Stimulated activated CD8-positive, alpha-beta memory T cell treated with anti-CD3 and anti-CD28 coated beads, Interleukin-4, amount 100 ng/mL, for 24 hours (primary cell): ENCODE results near the gene PGRMC1.
"Not testable (repeated sequence)": the region's sequence is repeated elsewhere in the genome, so short reads cannot be mapped to it uniquely, and the experiment has no call there.

Experiments used
- DNase-seq: peaks from one replicate; pipeline ENCODE4 v3.0.0-alpha.2; 2020; ENCODE audit warnings: low read depth

PGRMC1 gene

DNA sequence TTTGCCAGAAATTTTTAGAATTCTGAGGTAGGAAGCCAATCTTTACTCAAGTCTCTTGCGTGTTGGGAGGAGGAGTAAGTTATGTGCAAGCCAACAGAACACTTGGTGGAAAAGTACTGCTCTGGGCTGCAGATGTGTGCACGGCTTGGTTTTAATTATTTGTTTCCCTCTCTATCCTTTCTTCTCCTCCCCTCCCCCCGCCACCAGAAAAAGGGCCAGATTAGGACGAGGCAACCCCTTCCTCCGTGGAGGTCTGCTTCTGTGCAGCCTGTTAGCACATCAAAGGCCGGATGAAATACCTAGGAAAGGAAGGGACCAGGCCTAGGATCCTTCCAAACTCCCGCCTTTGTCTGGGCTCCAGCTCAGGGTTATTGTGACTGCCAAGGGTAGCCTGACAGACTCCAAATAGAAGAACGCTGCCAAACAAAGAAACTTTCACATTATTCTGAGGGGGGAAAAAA is 1.0 kb upstream of the PGRMC1 start:
- DNase-seq = no peak

- DNase-seq = no peak
These were observed 807 bp downstream of the PGRMC1 start for GRCh38 chrX:119236623-119237561.

GRCh38 chrX:119237562-119237942 is 1.5 kb downstream of the PGRMC1 start:
- no peak for DNase-seq

DNA sequence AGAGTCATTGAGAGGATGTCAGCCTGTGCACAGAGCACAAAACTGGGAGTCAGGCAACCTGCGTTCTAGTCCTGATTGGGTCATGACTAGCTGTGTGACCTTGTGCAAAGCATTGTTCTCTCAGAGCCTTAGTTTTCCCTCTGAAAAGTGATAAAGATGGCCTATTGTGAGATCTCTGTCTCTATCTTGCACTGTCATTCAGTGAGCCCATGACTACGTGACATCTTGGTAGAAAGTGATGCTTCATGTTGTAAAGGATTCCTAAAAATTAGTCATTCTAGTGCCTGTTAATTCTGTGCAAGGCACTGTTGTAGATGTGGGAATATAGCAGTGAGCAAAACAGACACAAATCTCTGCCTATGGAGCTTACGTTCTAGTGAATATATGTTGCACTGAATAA is 2.5 kb downstream of the PGRMC1 start:
- no peak for DNase-seq

DNA sequence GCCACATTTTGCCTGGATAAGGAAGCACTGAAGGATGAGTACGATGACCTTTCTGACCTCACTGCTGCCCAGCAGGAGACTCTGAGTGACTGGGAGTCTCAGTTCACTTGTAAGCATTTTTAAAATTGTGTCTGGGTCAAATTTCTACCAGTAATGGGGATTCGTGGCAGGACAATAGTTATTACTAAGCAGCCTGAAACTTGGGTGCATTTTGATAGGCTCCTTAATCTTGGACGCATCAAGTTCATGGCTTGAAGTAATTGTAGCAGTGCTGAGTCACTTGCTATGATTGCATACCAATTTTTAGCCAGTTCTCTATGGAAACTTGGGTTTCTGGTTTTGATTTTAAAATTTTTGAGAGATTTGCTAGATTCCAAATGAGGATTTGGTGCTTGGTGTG is 4.3 kb downstream of the PGRMC1 start:
- DNase-seq = no peak

DNA sequence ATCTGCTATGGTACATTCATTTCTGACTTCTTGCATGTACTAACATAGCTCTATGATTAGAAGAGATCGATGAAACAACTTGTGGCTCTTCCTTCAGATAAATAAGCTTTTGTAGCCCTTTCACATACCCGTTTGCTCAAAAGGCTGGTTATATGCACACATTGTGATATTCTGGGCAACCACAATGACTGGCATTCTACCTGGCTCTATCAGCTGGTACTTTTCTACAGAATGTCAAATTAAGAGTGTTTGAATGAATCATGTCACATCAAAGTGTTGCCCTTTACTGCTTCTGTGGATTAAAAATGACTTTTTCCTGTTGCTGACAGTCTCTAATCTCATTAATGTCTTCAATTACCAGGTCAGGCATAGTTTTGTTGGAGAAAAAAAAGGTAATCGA is 11.6 kb downstream of the PGRMC1 start:
- no peak for DNase-seq

- DNase-seq = no peak
These were observed 13.8 kb downstream of the PGRMC1 start for GRCh38 chrX:119249891-119250290.

GRCh38 chrX:119251386-119251785 is 15.3 kb downstream of the PGRMC1 start:
- DNase-seq = no peak

- no peak for DNase-seq
These were observed 16.6 kb downstream of the PGRMC1 start for GRCh38 chrX:119252716-119253115.

- DNase-seq = peak; percentile 6
These were observed 30.4 kb downstream of the PGRMC1 start for GRCh38 chrX:119266364-119266995.

GRCh38 chrX:119267115-119267514 is 31.0 kb downstream of the PGRMC1 start:
- not testable (repeated sequence) for DNase-seq

- no peak for DNase-seq
These were observed 36.9 kb downstream of the PGRMC1 start for GRCh38 chrX:119272882-119273419.

- DNase-seq = peak; percentile 6
These were observed 37.5 kb downstream of the PGRMC1 start for GRCh38 chrX:119273420-119274192.

- DNase-seq = not testable (repeated sequence)
These were observed 46.3 kb downstream of the PGRMC1 start for GRCh38 chrX:119282347-119282746.

DNA sequence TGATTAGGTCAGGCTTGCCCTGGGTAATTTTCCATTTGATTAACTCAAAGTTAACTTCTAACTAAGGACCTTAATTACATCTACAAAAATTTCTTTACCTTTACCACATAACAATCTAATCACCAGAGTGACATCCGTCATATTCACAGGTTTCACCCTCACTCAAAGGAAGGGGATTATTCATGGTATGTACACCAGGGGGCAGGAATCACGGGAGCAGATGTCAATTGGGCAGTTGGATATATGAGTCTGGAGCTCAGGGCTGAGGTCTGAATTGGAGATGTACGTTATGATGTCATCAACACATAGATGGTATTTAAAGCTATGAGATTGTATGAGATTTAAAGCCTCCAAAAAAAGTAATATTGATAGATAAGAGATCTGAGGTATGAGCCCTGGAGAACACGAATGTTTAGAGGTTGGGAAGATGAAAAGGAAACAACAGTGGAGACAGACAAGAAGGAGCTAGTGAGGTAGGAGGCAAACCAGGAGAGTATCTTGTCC is 52.9 kb downstream of the PGRMC1 start:
- no peak for DNase-seq

GRCh38 chrX:119290476-119290875 is 54.4 kb downstream of the PGRMC1 start:
- no peak for DNase-seq

GRCh38 chrX:119291246-119291645 is 55.2 kb downstream of the PGRMC1 start:
- DNase-seq = not testable (repeated sequence)

DNA sequence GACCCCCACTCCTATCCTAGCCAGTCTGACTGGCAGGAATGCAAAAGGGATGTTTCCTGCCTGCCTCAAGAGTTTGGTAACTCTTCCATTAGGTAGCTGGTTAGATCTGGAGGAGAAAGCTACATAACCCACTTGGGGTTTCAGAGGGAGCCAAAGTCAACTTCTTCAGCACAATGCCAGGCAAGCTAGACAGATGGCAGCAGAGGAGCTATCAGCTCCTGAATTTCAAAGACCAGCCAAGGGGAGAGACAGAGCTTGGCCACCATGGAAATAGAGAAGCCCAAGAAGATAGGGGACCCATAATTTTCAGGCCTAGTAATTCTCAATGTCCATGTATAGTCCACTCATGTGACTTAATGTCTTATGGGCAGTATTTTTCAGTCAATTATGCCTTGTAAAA is 56.4 kb downstream of the PGRMC1 start:
- no peak for DNase-seq
